Stimulated activated CD8-positive, alpha-beta memory T cell treated with anti-CD3 and anti-CD28 coated beads, Interleukin-15, amount 100 ng/mL, for 48 hours (primary cell): ENCODE measurements around the gene CHN1.

Experiments used
- DNase-seq, 2 donors: peaks; one replicate each; pipeline ENCODE4 v3.0.0-alpha.2; 2020; ENCODE audit warnings: low read depth in 2 of 2

Gene CHN1

DNA sequence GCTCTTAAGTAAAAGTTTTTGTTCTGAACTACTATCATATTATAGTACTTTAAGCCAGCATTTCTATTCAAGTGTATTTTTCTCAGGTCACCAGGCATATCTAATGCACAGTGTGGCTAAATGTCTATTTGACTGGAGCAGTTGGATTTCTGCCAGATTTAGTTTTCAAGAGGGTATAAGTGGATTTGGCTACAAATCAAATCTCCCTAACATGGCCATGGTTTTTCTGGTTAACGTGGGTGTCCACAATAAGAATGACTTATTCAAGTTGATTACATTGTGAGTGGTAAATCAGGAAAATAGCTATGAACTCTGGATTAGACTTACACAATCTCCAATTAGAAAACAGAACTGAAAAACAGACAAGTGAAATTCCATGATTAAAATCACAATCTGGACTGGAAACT is 5.7 kb upstream of the CHN1 start:
- DNase-seq: no peak

DNA sequence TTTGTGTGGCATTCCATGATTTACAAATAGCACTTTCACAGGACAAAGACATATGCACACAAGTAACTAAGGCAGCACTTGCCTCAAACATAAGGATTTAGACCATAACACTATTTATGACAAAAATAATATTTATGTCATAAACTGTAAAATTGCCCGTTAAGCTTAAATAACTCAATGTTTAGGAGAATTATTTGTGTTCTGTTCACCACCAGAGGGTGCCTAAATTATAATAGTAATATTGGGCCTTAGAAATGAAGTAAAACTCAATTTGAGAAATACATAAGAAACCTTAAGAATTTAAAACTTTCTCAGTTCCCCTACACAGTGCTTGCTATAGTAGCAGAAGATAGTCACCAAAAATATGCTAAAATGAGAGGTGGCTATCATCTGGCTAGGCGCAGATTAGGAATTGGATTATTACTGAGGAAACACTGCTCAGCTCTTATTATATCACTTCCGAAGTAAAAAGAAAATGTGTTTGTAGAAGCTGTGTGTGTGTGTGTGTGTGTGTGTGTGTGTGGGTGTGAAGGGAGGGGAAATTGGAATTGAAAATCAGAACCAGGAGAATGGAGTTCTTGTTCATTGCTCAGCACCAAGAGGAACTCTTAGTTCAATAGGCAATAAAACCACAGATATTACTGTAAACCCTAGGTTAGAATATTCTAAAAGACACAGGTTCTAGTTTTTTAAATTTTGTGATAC is 4.9 kb upstream of the CHN1 start:
- no peak for DNase-seq

DNA sequence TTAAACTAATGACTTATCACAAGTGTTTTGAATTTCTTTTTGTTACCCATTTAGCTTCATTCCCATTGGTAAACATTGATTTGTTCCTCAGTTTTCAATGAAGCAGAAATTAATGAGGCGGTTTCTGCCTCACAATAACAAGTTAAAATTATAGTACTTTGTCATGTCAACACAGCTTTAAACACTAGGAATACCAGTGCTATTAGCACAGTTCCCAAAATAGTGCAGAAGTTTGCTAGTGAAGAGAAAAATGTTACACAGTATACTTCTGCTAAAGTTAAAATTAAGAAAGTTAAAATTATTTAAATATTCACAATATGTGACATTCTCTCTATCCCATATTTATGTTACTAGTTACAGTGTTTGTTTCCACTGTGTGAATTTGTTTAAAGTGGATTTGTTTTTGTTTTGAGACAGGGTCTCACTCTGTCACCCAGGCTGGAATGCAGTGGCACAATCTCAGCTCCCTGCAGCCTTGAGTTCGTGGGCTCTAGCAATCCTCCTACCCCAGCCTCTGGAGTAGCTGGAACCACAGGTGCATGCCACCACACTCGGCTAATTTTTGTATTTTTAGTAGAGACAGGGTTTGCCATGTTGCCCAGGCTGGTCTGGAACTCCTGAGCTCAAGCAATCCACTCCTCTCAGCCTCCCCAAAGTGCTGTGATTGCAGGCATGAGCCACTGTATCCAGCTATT is 3.8 kb upstream of the CHN1 start:
- no peak for DNase-seq

GRCh38 chr2:175008009-175008408 is 2.8 kb upstream of the CHN1 start:
- DNase-seq: no peak

DNA sequence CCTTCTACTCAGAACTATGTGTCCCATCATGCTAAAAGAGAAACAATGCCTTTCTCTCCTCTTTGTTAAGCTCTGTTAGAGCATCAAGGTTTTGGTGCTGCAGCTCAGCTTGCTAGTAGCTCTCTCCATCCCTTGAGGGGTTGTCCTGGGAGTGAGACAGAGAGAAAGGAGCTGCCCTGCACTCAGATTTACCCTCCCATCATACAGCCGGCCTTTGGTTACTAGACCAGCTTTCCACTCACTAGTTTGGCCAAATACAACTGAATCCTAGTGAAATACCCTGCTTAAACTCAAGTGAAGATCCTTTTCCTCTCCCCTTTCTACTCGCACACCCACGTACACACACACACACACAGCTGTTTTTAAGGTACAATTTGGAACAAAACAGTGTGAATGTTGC is 2.3 kb upstream of the CHN1 start:
- no peak for DNase-seq

DNA sequence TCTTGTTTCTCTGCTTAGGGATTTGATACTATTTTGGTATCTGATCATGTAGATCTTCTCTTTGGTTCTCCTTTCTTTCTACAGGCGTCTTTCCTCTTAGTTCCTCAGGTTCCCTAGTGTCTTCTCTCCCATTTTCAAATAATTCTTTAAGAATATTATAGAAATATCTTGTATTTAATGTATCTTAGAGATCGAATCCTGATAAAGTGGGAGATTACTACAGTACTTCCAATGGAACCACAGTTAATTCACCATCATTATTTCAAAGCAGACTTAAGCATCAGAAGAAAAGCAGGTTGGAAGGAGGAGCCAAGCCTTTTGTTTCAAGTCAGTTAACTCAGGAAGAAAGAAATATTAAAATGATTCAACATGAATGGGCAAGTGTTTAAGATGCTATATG is 1.1 kb upstream of the CHN1 start:
- no peak for DNase-seq

DNA sequence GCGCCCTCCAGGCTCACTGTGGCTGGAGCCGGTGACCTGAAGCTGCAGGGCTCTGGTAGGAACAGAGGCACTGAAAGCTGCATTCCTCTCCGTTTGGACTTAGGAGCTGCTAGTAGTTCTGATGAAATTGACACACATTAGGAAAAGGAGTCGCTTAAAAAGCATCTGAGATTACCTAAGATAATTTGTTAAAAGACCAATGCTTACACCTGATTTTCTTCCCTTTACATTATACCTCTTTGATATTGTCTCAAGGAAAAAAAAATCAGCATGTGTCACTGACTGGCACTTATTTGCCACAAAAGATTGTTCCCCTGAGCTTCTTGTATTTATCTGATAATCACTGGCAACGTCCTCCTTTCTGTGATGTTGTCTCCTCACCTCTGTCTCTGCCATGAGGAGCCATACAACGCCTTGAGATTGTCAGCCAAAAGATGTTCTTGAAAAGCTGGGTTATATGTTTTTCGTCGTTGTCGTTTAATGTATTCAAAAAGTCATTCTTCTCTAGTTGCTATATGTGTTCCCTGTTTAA is 618 bp upstream of the CHN1 start:
- DNase-seq: no peak

DNA sequence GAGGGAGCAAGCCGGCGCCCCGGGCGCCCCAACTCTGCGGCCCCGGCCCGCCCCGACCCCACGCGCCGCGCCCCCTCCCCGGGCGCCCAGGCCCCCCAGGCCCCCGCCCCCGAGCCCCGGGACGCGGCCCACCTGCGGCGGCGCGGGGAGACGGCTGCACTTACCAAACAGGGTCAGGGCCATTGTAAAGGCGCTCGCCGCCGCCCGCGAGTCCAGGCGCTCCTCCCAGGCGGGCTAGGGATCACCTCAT is 526 bp downstream of the CHN1 start:
- DNase-seq: no peak

- DNase-seq: no peak
Measured at GRCh38 chr2:175003875-175004729, 1.1 kb downstream of the CHN1 start.

DNA sequence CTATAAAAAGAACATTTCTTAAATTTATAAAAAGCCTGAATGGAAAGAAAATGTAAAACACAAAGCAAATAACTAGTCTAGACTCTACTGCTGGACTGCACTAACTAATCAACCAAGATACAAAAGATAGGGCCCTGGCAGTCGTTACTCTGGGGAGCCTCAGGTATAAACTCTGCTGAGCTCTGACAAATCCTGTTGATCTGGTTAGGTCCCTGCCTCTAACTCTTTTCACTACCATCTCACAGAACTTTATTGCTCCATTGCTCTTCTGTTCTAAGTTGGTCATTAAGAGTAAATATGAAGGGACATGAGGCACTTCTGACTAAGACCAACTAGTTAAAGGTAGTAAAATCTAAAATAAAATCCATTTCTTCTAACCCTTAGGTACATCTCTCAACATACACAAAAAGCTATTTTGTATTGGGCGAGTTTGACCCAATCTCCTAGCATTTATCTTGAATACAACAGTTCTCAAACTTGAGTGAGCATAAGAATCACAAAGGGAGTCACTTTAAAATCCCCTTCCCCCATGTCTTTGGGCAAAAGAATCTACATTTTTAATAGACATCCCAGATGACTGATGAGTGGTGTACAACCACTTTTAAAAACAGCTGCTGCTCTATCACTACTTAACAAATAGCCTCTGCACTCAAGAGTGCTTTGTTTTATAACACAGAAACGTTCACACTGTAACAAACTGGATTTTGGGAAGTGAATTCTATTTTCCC is 2.5 kb downstream of the CHN1 start:
- DNase-seq: no peak

DNA sequence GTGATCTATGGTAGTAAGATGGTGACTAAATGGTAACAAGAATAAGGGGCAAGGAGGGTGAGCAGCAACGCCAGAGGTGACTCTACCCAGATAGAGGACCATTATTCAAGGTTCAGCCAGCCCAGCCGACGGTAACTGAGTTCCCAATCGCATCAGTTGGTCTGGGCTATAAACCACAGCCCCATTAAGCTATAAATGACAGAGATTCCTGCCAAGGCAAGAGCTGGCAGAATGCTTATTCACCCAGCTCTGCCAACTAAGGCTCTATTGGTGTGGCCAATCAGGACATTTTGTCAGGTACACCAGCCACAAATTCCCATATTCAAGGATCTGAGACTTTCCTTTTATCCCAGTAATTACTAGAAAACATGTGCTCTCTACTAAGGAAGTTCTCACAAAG is 3.6 kb downstream of the CHN1 start:
- DNase-seq: no peak

DNA sequence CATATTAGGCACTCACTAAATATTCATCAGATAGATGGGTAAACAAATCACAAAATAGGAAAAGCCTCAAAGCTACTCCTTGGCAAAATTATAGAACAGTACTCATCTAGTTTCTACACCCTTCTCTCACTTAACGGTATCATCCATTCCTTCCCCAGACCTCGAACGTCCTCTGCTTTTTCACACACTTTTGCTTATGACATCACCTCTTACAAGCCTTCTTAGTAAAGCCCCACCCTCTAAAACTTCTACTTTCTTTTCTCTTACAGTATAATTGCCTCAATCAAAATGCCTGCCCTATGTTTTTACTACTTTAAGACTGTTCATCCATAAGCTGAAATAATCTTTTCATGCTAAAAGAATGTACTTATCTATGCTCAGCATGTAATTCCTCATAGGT is 8.1 kb downstream of the CHN1 start:
- DNase-seq: no peak

- DNase-seq: no peak
Measured at GRCh38 chr2:174996622-174997021, 8.6 kb downstream of the CHN1 start.

- DNase-seq: no peak
Measured at GRCh38 chr2:174994381-174994780, 10.8 kb downstream of the CHN1 start.

GRCh38 chr2:174992886-174993285 is 12.3 kb downstream of the CHN1 start:
- DNase-seq: no peak

DNA sequence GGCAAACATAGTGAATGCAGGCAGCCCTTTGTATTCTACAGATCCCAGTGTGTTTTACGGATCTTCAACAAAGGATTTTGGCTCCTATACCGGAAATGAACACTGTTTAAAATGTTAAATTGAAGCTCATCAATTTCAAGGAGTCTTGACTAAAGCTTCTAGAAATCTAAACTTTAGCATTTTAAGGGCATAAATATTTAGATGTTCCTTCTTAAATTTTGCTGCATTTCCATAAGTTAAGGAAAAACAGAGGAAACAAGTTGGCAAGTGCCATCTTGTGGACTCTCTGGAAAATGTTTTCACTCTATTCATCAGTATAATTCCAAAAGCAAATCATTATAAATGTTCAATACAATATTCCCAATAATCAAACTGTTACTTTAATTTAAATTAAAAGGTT is 19.6 kb downstream of the CHN1 start:
- DNase-seq: no peak

DNA sequence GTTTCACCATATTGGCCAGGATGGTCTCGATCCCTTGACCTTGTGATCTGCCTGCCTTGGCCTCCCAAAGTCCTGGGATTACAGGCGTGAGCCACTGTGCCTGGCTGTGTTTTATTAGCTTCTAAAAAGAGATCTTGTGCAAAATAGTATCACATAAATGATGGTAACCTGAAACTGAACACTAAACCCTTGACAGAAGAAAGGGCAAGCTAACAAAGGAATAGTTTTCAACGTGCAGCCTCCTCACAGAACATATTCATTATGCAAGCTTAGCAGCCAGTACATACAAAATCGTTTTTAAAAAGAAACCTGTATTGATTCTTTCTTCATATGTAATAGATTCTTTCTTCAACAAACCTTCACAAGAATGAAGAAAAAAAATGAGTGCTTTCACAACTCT is 20.6 kb downstream of the CHN1 start:
- no peak for DNase-seq

DNA sequence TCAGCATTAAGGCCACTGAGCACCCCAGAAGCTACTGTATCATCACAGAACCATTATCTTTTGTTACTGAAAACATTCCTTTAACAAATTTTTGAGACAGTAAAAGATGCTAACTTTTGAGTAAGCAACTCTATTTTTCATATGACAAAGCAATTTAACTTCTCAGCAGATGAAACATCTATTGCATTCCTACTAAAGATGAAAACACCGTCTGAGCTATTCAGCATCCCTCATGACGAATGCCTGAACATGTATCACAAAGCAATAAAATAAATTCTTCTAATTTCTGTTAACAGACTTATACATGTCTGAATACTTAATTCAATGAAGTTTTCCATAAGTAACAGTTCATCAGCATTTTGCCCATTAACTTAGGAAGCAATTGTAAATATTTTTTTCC is 23.9 kb downstream of the CHN1 start:
- no peak for DNase-seq

- no peak for DNase-seq
Measured at GRCh38 chr2:174979996-174980395, 25.2 kb downstream of the CHN1 start.

GRCh38 chr2:174977364-174977763 is 27.8 kb downstream of the CHN1 start:
- DNase-seq: no peak

DNA sequence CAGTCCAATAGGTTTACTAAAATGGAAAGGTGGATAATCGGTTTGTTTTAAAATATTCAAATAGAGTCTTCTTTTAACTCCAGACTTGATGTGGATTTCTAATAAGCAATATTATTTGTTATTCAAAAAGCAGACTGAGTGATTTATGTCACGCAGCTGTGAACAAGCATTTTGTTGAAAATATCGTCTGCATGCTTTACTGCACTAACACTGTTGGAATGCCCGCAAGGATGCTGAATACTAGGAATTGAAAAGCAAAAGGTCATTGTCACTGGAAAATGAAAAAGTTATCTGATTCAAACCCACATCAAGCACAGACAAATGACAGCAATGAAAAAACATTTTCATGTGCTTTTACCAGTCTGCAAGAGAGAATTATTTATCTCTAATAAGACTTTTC is 31.1 kb downstream of the CHN1 start:
- DNase-seq: no peak

GRCh38 chr2:174972924-174973323 is 32.3 kb downstream of the CHN1 start:
- no peak for DNase-seq
